Stimulated activated CD8-positive, alpha-beta memory T cell treated with anti-CD3 and anti-CD28 coated beads, Interleukin-12 subunit alpha, Interleukin-12 subunit beta, amount 100 ng/mL, for 24 hours (primary cell): ENCODE measurements around the gene SYT11.
"Not testable (repeated sequence)": the region's sequence is repeated elsewhere in the genome, so short reads cannot be mapped to it uniquely, and the experiment has no call there.

Experiments
- DNase-seq: peaks from one replicate; pipeline ENCODE4 v3.0.0-alpha.2; 2020; ENCODE audit errors: extremely low read depth

Gene SYT11

GRCh38 chr1:155899683-155900082 is 40.3 kb downstream of the SYT11 start:
- DNase-seq, result no peak

DNA sequence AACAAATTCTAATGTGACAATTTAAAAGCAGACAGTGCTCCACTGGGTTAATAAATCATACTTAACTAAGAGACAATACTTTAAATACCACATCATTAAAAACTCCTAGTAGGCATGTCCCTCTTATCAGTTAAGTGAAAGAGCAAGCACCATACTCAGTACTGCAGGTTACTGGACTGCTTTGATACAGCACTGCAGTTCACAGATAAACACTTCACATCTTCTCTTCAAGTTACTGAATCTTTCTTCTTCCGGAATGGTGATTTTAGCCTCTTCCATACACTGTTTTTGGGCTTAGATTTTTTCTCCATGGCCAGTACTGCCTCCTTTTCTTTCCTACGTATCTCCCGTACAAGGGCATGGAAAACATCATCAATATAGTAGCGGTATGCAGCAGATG is 40.8 kb downstream of the SYT11 start:
- DNase-seq, result no peak

- no peak for DNase-seq
Observed at GRCh38 chr1:155904261-155904660, 44.9 kb downstream of the SYT11 start.

- no peak for DNase-seq
Observed at GRCh38 chr1:155909894-155910293, 50.5 kb downstream of the SYT11 start.

- no peak for DNase-seq
Observed at GRCh38 chr1:155910621-155911121, 51.3 kb downstream of the SYT11 start.

- peak; percentile 51 for DNase-seq
Observed at GRCh38 chr1:155911156-155912055, 52.0 kb downstream of the SYT11 start, which contains the start of gene RIT1. Gene RIT1 (minus strand): TSS chr1:155911349. CDS start chr1:155910761, 588 bp downstream.

DNA sequence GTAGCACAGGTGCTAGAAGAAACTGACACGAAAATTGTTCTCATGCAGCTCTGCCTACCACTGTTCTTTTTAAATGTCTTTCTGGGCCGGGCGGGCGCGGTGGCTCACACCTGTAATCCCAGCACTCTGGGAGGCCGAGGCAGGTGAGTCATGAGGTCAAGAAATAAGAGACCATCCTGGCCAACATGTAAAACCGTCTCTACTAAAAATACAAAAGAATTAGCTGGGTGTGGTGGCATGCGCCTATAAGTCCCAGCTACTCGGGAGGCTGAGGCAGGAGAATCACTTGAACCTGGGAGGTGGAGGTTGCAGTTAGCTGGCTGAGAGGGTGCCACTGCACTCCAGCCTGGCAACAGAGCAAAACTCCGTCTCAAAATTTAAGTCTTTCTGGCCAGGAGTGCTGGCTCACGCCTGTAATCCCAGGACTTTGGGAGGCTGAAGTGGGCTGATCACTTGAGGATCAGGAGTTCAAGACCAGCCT is 52.7 kb downstream of the SYT11 start:
- DNase-seq, result no peak

DNA sequence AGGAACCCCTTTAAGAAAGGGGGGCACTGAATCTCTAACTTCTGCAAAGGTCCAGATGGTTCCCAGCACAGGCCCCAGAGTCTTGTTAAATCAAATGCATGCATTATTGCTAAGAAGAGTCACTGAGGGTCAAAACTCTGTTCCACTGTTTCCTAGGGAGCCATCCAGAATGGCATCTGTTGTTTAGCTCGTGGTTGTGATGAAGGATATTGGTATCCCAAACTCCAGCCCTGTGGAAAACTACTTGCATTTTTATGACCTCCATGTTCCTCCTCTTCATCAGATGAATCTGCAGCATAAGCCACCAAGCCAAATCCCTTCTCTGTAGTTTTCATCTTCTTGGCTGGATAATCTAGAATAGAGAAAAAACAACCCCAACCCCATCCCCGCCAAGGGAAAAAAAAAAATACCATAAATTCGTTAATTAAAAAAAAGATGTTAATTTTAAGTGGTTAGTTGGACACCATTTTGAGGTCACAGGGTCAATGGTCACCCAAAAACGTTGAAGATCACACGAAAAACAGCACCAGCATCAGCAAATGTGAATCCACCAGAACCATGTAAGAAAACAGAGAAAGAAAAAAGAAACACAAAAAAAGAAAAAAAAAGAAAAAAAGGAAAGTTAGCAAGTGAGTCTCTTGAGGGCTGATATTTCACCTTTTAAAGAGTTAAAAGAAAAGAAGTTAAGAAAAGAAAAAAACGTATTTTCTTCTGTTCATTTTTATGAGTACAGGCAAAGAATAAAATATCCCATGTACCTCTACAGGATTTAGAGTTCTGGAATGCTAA is 54.8 kb downstream of the SYT11 start:
- no peak for DNase-seq

- DNase-seq, result no peak
Observed at GRCh38 chr1:155918660-155919059, 59.3 kb downstream of the SYT11 start.

DNA sequence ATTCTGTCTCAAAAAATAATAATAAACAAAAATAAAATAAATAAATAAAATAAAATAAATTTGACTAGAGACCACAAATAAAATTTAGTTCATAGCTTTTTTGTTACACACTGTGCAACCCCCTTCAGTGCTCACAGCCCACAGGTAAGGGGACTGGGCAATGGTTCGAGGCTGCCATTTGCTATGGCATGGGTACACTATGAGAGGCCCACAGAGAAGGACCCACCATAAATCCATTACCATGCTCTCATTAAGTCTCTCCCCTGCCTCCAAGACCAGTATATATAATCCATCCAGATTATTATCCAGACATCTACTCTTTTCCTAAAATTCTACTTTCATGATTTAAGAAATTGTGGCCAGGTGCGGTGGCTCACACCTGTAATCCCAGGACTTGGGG is 60.4 kb downstream of the SYT11 start:
- DNase-seq, result no peak

DNA sequence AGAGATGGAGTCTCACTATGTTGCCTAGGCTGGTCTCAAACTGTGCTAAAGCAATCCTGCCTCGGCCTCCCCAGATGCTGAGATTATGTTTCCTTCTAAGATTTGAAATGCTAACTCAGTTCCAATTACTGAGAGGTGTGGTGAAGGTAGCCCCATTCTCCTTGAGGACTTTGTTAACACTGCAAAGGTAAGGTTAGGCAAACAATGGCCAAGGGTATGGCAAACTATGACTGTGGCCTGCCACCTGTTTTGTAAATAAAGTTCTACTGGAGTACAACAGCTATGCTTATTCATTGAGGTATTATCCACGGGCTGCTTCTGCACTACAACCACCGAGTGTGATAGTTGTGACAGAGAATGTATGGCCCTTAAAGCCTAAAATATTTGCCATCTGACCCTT is 61.4 kb downstream of the SYT11 start:
- DNase-seq, result no peak

GRCh38 chr1:155925506-155925905 is 66.1 kb downstream of the SYT11 start:
- no peak for DNase-seq

- DNase-seq, result no peak
Observed at GRCh38 chr1:155929057-155929456, 69.7 kb downstream of the SYT11 start.

- DNase-seq, result not testable (repeated sequence)
Observed at GRCh38 chr1:155930725-155931124, 71.4 kb downstream of the SYT11 start.

GRCh38 chr1:155931332-155932038 is 72.1 kb downstream of the SYT11 start:
- no peak for DNase-seq

- DNase-seq, result no peak
Observed at GRCh38 chr1:155932081-155932480, 72.7 kb downstream of the SYT11 start.

DNA sequence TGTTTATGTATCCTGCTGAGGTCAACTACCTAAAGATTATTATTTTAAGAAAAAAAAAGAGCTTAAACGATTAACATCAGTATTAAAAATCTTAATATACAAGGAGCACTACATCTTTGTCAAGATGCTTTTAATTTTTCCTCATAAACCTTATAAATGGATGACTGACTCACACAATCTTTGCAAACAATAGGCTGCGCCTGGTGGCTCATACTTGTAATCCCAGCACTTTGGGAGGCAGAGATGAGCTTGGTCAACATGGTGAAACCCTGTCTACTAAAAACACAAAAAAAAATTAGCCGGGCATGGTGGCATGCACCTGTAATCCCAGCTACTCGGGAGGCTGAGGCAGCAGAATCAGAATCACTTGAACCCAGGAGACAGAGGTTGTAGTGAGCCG is 73.1 kb downstream of the SYT11 start:
- DNase-seq, result no peak

GRCh38 chr1:155933591-155934096 is 74.3 kb downstream of the SYT11 start:
- DNase-seq, result no peak

DNA sequence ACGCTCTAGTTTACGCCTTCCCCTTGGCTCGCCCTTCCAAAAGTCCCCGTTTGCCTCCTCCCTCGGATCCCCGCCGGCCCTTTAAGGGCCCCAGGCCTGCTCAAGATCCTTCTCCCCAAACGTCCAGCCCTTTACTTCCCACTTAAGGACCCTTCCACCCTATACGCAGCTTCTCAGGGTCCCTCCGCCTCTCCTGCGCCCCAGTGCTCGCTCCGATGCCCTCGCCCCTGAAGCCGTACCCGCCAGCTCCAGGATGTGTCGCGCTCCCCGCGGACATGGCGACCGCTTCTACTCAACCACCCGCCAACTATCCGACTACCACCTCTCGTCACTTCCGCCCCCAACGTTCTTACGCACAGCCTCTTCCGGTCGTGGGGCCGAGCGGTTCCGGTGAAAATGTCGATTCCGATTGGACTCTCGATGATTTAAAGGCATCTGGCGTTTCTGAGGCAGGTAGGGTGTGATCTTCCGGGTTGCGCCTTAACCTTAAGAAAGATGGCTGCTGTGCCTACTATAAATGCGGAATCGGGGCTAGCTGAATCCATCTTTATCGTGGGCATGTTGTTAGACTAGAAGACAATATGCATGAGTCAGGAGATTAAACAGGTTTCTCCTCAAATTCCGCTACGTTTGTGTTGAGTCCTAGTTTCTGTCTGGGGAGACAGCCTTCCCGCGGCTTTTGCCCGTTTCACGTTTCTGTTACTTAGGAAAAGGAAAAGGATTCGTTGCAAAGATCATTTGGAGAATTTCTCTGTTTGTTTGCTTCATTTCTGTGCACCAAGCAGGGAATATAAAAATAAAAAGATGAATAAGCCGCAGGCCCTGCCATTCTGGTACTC is 74.9 kb downstream of the SYT11 start, which contains the start of gene KHDC4:
Gene KHDC4, minus strand, starts transcription at position 317 of the 839 bp plus-strand sequence. Its CDS starts 40 bp downstream, at position 277.
- DNase-seq, result peak; percentile 80
